HG02870 (cell line): ENCODE measurements around the gene NSUN3.
"Not testable (repeated sequence)": the region's sequence is repeated elsewhere in the genome, so short reads cannot be mapped to it uniquely, and the experiment has no call there.

Source experiments
- ATAC-seq: cut with Tn5 transposase; IDR thresholded peaks from one replicate; pipeline ENCODE4 v1.9.1; 2021; ENCODE audit warnings: mild to moderate bottlenecking, moderate library complexity; ENCODE audit not compliant: unreplicated experiment

NSUN3 gene

DNA sequence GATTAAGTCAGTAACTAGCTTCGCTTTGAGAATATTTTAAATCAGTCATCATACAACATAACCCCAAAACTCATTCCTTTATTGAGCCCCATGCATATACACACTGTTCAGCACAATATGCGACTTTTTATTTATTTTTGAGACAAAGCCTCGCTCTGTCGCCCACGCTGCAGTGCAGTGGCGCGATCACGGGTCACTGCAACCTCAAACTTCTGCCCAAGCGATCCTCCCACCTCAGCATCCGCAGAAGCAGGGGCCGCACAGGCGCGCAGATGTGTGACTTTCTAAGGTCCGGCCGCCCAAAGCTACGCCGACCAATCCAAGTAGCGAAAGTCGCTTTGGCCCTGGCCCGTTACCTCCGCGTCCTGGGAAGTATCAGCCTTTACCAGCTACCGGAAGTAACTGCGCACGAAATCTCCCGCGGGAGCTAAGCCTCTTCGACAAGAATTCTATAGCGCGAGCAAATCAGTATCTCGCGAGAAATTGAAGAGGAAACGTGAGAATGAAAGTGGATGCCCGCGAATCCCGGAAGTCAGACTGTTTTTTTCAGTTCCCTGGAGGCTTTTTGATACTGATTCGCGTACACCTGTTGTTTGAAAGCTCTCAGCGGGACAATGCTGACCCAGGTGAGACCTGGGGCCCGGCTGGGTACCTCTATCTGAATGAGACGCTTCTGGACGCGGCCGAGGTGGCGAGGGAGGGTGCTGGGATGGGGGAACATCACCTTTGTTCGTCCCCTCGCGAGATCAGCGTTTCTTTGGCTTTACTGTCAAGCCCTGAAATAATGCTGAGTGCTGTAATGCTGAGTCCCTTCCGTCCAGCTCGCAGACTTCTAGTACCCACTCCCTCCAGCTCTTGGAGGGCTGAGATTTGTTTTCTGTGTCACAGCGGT is at the start of gene NSUN3, which contains the start of gene DHFR2:
NSUN3 (plus strand) TSS at position 549 of the 892 bp plus-strand sequence; CDS start at position 615, 66 bp downstream.
DHFR2 (minus strand) TSS at position 404 of the 892 bp plus-strand sequence. CDS start 1,405 bp downstream, outside the sequence.
- peak; percentile 92 for ATAC-seq

DNA sequence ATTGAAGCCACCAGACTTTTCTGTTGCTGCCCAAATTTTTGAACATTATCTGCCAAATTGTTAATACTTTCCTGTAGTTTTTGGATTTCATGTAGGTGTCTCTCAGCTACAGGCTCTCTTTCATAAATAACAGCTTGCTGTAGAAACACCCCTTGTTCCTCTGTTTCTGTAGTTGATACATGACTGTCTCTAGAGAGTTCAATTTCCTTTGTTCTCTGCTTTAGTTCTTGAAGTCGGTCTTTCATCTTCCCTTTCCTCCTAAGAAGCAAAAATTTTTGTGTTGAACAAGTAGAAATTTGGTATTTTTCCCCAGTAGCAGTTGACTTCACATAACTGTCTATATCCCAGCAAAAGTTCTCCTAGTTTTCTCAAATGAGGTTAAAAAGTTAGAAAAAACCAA is 47.8 kb upstream of the NSUN3 start:
- ATAC-seq: no peak

DNA sequence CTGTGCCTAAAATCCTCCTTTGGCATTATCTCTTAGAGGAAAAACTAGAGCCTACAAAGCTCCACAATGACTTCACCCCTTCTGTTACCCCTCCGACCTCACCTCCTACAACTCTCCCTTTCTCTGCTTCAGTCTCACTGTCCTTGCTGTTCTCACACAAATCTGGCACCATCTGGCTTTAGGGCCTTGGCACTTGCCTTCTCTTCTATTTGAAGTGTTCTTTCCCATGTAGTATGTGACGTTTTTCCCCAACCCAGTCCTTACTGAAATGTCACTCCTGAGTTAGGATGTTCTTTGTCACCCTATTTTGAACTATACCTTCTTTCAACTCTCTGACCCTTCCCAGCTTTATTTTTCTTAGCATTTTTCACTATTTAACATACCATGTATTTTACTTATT is 43.2 kb upstream of the NSUN3 start:
- no peak for ATAC-seq

DNA sequence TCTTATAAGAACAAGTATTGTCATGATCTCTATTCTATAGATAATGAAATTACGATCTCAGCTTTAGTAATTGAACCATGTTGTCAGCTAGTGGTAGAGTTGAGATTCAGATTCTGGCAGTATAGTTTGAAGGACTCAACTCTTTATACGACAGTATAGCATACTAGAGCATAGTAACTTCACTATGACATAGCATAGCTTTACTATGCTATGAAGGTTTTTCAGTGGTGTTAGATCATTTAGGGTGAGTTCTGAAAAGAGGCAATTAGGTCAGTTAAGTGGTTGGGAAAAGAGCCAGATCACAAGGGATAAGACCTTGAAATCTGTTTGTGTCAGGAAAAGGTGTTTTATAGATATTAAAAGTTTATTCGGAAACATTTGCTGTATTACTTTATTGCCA is 42.6 kb upstream of the NSUN3 start:
- no peak for ATAC-seq

DNA sequence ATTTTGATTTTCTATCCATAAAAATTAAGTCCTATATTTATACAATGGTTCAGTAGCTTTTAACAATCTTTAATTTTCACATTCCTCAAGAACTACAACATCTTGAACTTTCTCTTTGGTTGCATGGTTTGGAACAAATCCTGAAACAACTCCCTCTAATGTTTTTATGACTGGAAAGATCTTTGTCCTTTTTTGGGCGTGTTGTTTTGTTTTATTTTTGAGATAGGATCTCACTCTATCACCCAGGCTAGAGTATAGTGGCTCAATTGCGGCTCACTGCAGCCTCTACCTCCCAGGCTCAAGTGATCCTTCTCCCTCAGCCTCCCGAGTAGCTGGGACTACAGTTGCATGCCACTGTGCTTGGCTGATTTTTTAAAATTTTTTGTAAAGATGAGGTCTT is 38.5 kb upstream of the NSUN3 start:
- ATAC-seq: no peak

DNA sequence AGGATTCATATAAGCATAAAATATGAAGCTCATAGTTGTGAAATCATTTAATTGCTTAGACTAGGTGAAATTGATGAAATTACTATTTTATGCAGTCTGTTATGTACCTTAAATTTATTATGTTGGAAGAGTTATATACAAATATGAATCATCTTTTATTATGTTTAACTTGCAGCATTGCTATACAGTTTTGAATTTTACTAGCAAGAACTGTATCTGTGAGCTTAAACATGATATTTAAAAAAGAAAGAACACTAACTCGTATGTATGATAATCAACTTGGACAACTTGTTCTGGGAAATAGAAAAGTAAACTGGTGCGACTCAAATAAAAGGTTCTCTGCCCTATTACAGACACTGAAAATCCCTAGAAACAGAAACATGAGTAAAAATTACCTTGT is 36.2 kb upstream of the NSUN3 start:
- ATAC-seq: no peak

DNA sequence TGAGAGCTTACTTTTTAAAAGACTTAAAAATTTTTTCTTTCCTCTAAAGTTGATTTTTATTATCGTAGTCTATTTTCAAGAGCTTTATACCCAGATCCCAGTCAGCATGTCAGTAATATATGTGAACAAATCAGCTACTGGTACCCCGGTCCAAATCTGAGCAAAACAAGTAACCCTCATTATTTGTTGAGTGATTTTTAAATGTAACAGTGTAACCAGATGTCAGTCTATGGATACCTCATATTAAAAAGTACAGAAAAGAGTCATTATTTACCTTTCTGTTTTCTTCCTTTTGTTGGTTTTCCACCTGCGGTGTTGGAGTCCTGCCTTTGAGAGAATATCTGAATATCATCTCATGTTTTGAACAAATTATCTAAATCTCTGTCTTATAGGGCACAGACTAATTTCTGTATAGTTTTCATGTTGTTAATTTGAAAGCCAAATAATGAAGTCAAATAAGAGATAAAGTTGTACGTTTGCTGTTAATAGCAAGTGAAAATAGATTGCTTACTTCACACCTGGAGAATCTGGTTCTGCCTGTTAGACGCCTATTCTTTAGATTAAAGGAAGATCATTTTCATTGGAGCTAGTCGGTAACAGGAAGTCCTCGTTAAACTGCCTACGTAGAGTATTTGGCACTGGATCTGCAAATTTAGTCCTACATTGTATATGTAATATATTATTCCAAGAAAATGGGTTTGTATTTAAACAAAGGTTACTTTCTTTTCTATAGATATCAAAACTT is 34.6 kb upstream of the NSUN3 start, which contains the start of gene STX19:
STX19 (minus strand) TSS at position 505 of the 745 bp plus-strand sequence. CDS start 13,328 bp downstream, outside the sequence.
- ATAC-seq: no peak

DNA sequence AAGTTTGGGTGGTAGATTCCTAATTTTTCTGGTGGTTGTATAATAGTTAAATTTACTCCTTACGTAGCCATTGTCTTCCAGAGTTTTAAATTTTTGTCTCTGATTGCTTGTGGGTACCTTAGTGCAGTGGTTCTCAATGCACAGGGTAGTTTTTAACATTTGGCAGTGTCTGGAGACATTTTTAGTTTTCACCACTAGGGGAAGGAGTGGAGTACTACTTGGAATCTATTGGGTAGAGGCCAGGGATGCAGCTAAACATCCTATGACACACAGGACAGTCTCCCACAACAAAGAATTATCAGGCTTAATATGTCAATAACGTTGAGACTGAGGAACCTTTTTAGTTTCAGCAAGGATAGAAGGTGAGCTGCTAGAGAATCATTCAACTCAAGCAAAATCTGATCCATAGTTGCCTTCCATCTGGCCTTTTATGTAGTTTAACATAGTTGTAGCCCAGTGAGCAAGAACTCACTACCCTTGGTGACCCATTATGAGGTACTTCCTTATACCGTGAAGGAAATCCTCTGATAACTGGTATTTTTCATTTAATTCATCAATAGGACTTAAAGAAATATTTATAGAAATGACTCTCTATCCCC is 25.9 kb upstream of the NSUN3 start:
- peak; percentile 83 for ATAC-seq

DNA sequence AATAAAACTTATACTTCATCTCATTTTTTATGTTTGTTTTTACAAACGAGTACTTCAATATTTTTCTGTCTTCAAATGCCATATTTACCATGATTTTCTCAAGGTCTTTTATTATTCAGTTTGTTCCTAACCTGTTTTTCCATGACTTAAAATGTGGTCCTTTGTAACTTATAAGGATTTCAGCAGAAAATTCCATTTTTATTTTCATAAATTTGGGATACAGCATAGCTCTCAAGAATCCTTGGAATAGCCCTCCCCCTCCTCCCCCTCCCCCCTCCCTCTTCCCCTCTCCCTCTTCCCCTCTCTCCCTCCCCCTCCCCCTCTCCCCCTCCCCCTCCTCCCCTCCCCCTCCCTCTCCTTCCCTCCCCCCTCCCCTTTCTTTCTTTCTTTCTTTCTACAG is 19.6 kb upstream of the NSUN3 start:
- no peak for ATAC-seq

DNA sequence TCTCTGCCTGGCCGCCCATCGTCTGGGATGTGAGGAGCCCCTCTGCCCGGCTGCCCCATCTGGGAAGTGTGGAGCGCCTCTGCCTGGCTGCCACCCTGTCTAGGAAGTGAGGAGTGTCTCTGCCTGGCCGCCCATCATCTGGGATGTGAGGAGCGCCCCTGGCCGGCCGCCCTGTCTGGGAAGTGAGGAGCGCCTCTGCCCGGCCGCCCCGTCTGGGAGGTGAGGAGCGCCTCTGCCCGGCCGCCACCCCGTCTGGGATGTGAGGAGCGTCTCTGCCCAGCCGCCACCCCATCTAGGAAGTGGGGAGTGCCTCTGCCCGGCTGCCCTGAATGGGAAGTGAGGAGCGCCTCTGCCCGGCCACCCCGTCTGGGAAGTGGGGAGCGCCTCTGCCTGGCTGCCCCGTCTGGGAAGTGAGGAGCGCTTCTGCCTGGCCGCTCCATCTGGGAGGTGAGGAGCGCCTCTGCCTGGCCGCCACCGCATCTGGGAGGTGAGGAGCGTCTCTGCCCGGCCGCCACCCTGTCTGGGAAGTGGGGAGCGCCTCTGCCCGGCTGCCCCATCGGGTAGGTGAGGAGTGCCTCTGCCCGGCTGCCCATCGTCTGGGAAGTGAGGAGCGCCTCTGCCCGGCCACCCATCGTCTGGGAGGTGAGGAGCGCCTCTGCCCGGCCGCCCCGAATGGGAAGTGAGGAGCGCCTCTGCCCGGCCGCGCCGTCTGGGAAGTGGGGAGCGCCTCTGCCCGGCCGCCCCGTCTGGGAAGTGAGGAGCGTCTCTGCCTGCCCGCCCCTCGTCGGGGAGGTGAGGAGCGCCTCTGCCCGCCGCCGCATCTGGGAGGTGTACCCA is 18.5 kb upstream of the NSUN3 start:
- ATAC-seq: not testable (repeated sequence)

DNA sequence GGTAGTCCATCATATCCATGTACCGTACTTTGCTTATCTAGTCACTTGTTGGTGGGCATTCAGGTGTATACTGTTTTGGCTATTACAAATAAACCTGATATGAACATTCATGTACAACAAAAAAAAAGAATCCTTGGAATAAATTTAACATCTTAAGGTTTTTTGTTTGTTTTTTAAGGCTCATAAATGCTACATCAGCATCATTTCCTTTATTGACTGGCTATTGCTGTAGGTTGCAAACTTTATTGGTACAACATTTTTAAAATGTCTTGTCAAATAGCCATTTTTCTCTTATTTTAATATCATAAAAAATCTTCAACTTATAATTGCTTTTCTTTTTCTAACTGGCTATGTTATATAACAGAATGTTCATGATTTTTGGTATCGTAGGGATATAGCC is 16.3 kb upstream of the NSUN3 start:
- no peak for ATAC-seq

DNA sequence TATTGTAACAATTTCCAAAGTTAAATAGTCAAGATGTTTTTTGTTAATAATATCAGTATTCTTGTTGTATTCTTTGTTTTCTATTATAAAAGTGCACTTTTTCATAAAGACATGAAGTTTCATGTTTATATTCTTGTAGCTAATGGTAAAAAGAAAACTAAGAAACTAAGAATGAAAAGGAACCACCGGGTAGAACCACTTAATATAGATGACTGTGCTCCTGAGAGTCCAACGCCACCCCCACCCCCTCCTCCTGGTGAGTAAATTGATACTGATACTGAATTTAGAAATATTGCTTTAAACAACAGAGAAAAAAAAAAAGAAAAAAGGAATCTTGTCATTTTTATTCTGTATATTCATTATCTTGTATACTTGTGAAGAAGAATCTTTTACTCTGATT is 13.6 kb upstream of the NSUN3 start:
- ATAC-seq: peak; percentile 67

DNA sequence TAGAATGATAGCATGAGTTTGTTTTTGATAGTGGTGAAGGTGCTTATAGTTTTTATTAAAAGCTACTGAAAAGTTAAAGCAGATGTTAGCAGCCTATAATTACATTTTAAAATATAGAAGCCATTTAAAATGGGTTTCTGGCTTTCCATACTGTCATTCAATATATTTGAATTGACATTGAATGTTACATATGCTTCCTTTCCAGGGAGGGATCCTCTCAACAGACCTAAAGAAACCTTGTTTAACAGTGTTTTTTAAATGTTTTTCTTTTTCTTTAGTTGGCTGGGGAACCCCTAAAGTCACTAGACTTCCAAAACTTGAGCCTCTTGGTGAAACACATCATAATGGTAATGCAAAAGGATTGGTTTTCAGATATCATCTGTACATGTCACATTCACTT is 12.3 kb upstream of the NSUN3 start:
- no peak for ATAC-seq

DNA sequence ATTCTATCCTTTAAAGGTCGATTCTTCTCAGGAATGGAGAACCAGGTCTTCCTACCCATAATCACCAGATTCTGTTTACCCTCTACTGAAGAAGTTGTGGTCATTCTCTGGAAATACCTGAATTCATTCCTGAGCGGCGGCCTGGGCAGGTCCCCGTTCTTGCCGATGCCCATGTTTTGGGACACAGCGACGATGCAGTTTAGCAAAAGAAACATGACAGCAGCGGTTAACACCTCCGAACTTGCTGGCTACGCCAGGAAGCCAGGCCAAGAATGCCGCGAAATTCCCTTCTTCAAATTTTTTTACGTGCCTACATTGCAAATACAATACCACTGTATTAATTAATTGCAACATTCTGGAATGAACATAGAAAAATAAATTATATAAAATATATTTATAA is 1.6 kb upstream of the NSUN3 start:
- no peak for ATAC-seq

DNA sequence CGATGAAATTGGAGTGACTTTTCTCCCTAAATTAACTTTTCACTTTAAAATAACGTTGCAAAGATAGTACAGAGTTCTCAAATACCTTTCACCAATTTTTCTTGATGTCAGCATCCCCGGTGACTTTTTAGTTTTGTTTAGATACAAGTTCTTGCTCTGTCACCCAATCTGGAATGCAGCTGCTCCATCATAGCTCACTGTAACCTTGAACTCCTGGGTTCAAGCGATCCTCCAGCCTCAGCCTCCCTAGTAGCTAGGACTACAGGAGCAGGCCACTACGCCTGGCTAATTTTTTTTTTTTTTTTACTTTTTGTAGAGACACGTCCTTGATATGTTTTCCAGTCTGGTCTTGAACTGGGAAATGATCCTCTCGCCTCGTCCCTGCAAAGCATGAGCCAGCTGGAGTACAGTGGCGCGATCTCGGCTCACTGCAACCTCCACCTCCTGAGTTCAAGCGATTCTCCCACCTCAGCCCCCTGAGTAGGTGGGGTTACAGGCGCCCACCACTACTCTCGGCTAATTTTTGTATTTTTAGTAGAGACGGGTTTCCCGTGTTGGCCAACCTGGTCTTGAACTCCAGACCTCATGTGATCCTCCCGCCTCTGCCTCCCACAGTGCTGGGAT is 747 bp downstream of the NSUN3 start:
- no peak for ATAC-seq

DNA sequence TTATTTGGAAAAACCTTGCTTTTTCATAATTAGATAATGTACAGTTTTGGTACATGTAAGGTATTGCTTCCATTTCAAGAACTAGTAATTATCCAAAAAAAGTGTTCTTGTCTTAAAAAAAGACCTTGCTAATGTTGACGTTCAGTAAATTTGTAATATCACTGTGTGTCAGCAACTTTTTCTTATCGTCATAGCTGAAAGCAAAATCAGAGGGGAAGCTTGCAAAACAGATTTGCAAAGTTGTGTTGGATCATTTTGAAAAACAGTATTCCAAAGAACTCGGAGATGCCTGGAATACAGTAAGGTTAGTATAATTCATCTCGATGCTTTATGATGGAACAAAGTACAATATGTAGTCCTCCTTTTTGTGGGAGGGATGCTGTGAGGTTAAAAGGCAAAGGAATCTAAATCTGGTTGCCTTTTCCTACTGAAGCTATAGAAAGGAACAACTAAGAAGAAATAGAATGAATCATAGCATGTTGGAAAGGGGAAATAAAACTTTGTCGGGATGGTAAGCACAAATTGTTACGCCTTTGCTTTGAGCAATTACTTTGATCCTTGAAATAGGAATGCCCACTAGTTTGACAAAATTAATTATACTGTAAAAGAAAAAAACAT is 1.5 kb downstream of the NSUN3 start:
- ATAC-seq: no peak

DNA sequence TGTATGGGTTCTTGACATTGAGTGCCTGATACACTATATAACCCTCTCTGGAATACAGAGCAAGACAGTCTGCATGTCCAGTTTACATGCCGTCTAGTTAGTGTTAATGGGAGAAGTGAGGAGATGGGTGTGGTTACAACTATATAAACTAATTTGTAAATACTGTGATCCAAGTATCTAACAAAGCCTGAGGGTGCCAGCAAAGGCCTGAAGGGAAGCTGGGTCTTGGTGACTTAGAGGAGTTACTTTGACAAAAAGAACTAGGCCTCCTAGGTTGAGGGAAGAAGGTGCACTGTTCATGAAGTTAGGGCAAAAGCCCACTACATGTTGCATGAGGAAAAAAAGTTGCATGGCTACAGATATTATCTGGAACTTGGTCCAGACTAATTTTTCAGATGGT is 2.3 kb downstream of the NSUN3 start:
- no peak for ATAC-seq

DNA sequence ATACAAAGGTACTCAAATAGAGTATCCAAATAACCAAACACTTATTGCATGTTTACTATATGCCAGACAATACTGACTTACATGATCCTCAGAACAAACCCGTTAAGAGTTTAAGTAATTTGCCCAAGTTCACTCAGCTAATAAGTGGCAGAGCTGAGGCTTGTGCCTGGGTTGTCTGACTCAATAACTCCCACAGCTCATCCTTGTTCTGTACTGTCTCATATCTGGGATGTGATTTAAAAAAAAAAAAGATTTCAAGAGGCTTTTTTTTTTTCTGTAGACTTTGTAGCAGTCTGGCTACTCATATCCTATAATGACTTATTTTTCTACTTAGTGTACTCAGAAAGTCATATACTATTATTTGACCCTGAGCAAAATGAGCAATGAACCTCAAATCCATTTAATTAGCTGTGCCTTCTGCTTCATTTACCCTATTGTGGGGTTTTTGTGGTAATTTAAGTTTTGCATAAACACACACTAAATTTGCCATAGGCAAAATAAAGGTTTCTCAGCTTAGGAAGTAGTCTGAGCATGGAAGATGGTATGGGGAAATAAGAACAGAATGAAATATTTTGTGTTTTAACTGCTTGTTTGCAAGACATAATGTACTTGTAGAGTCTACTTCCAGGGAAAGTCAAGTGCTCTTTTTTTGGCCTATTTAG is 3.1 kb downstream of the NSUN3 start:
- no peak for ATAC-seq
